Neural progenitor cell (in vitro differentiated cells): ENCODE data around the gene CLEC3B. TPM values are rescaled to one million over a fixed set of nuclear protein-coding genes. Genes with fewer than 3 reads are reported as not detected.

Source experiments
- DNase-seq: peaks from one replicate; pipeline ENCODE4 v3.0.0-alpha.2; 2016; ENCODE audit warnings: low spot score
- H2AFZ ChIP-seq: fragments of 200-600 bp; sonication (generic); replicated peaks from 2 replicates; pipeline ENCODE4 v1.6.1; 2016; ENCODE audit warnings: antibody characterized with exemption
- H3F3A ChIP-seq: fragments of 200-600 bp; sonication (generic); 2 replicates; pipeline ENCODE4 v1.6.1; 2016; ENCODE audit warnings: antibody characterized with exemption, low read depth
- H3K27ac ChIP-seq: fragments of 200-600 bp; sonication (generic); 2 replicates; pipeline ENCODE4 v1.5.1; 2016; ENCODE audit warnings: mild to moderate bottlenecking
- H3K27me3 ChIP-seq: fragments of 200-600 bp; sonication (generic); 2 replicates; pipeline ENCODE4 v1.6.1; 2016; ENCODE audit warnings: mild to moderate bottlenecking, moderate library complexity
- H3K36me3 ChIP-seq: fragments of 200-600 bp; sonication (generic); 2 replicates; pipeline ENCODE4 v1.5.1; 2016
- H3K4me1 ChIP-seq: fragments of 200-600 bp; sonication (generic); 2 replicates; pipeline ENCODE4 v1.6.1; 2016; ENCODE audit warnings: mixed run types
- H3K4me2 ChIP-seq: fragments of 200-600 bp; sonication (generic); 2 replicates; pipeline ENCODE4 v1.6.1; 2016
- H3K4me3 ChIP-seq: fragments of 200-600 bp; sonication (generic); 2 replicates; pipeline ENCODE4 v1.5.1; 2016
- H3K79me2 ChIP-seq: fragments of 200-600 bp; sonication (generic); 2 replicates; pipeline ENCODE4 v1.6.1; 2016; ENCODE audit warnings: low read depth
- H3K9ac ChIP-seq: fragments of 200-600 bp; sonication (generic); 2 replicates; pipeline ENCODE4 v1.6.1; 2016
- H3K9me3 ChIP-seq: fragments of 200-600 bp; sonication (generic); 2 replicates; pipeline ENCODE4 v1.5.1; 2016; ENCODE audit warnings: low read depth
- H4K20me1 ChIP-seq: fragments of 200-600 bp; sonication (generic); 2 replicates; pipeline ENCODE4 v1.6.1; 2016; ENCODE audit warnings: low read depth
- H3K27ac Mint-ChIP-seq: 3 replicates; pipeline ENCODE4 v1.8.0; 2021; ENCODE audit warnings: mixed read lengths
- H3K27me3 Mint-ChIP-seq: 2 replicates; pipeline ENCODE4 v1.8.0; 2022; ENCODE audit warnings: low read depth, mild to moderate bottlenecking, inconsistent platforms, moderate library complexity, mixed read lengths; ENCODE audit not compliant: insufficient read depth
- H3K36me3 Mint-ChIP-seq: 3 replicates; pipeline ENCODE4 v1.8.0; 2021; ENCODE audit warnings: mixed read lengths
- H3K4me1 Mint-ChIP-seq: 3 replicates; pipeline ENCODE4 v1.8.0; 2021; ENCODE audit warnings: mixed read lengths
- H3K4me3 Mint-ChIP-seq: 3 replicates; pipeline ENCODE4 v1.8.0; 2021; ENCODE audit warnings: mild to moderate bottlenecking, moderate library complexity, mixed read lengths
- H3K9me3 Mint-ChIP-seq: 3 replicates; pipeline ENCODE4 v1.8.0; 2020; ENCODE audit warnings: mixed read lengths
- CTCF ChIP-seq: fragments of 200-600 bp; sonication (generic); IDR thresholded peaks from 2 replicates; pipeline ENCODE4 v1.5.1; 2017; ENCODE audit warnings: antibody characterized with exemption, mild to moderate bottlenecking
- EZH2 ChIP-seq: fragments of 200-600 bp; sonication (generic); IDR thresholded peaks from 2 replicates; pipeline ENCODE4 v1.6.1; 2017; ENCODE audit warnings: antibody characterized with exemption, mild to moderate bottlenecking, moderate library complexity
- EZH2phosphoT487 ChIP-seq: fragments of 200-600 bp; sonication (generic); IDR thresholded peaks from 2 replicates; pipeline ENCODE4 v1.6.1; 2017; ENCODE audit warnings: antibody characterized with exemption
- total RNA-seq: library from RNA; depleted of rRNA; stranded (reverse); fragments of >200 nt; gene quantifications from 2 replicates; pipeline ENCODE4 v1.2.3, GENCODE V29; 2015; ENCODE audit warnings: low replicate concordance

CLEC3B gene
- total RNA-seq, 1 donor from 2014 or later = not detected

- TF ChIP-seq EZH2phosphoT487 (no peak), EZH2 (no peak), CTCF (no peak)
- Histone ChIP-seq H3F3A (no peaks in the 10 kb centered on the region), H3K36me3 (peaks cover 5% of the 10 kb centered on the region), H3K9me3 (no peaks in the 10 kb centered on the region), H3K9ac (no peak overlapping the region), H2AFZ (no peak overlapping the region), H4K20me1 (peaks cover 13% of the 10 kb centered on the region), H3K4me3 (no peak overlapping the region), H3K4me1 (peaks cover 6% of the 10 kb centered on the region), H3K79me2 (peaks cover 26% of the 10 kb centered on the region), H3K27me3 (no peaks in the 10 kb centered on the region), H3K27ac (no peak overlapping the region), H3K4me2 (no peak overlapping the region)
- Mint-ChIP-seq H3K36me3 (peaks cover 15% of the 10 kb centered on the region), H3K4me3 (no peak overlapping the region), H3K27me3 (no peaks in the 10 kb centered on the region), H3K4me1 (peaks cover 17% of the 10 kb centered on the region), H3K9me3 (no peaks in the 10 kb centered on the region), H3K27ac (peak overlapping the region; percentile 87)
- no peak for DNase-seq
Observed at GRCh38 chr3:44995142-44995770, 30.8 kb upstream of the CLEC3B start.

GRCh38 chr3:44996556-44996969 is 29.5 kb upstream of the CLEC3B start:
- no peak overlapping the region for H3K4me2 ChIP-seq
- H3K27ac ChIP-seq = no peak overlapping the region
- Mint-ChIP-seq H3K27ac (no peak overlapping the region), H3K9me3 (no peaks in the 10 kb centered on the region), H3K4me1 (peaks cover 17% of the 10 kb centered on the region), H3K4me3 (no peak overlapping the region), H3K36me3 (peaks cover 22% of the 10 kb centered on the region), H3K27me3 (no peaks in the 10 kb centered on the region)
- peaks cover 5% of the 10 kb centered on the region for H3K36me3 ChIP-seq
- H3K9me3 ChIP-seq = no peaks in the 10 kb centered on the region
- H3K4me3 ChIP-seq = no peak overlapping the region
- no peak overlapping the region for H2AFZ ChIP-seq
- no peak overlapping the region for H3K9ac ChIP-seq
- no peaks in the 10 kb centered on the region for H3F3A ChIP-seq
- no peak for TF ChIP-seq EZH2phosphoT487
- TF ChIP-seq CTCF = no peak
- no peak for TF ChIP-seq EZH2
- H3K27me3 ChIP-seq = no peaks in the 10 kb centered on the region
- H3K4me1 ChIP-seq = peaks cover 6% of the 10 kb centered on the region
- H3K79me2 ChIP-seq = peaks cover 26% of the 10 kb centered on the region
- DNase-seq = no peak
- H4K20me1 ChIP-seq = peaks cover 13% of the 10 kb centered on the region

GRCh38 chr3:44999782-45000181 is 26.3 kb upstream of the CLEC3B start:
- peaks cover 2% of the 10 kb centered on the region for H3K9me3 ChIP-seq
- peaks cover 15% of the 10 kb centered on the region for H3K36me3 ChIP-seq
- no peak overlapping the region for H2AFZ ChIP-seq
- Mint-ChIP-seq H3K27ac (no peak overlapping the region), H3K36me3 (peaks cover 34% of the 10 kb centered on the region), H3K4me3 (no peak overlapping the region), H3K9me3 (peaks cover 6% of the 10 kb centered on the region), H3K27me3 (no peaks in the 10 kb centered on the region), H3K4me1 (peaks cover 7% of the 10 kb centered on the region)
- H3K79me2 ChIP-seq = peaks cover 2% of the 10 kb centered on the region
- H4K20me1 ChIP-seq = peaks cover 8% of the 10 kb centered on the region
- no peak for DNase-seq
- H3K27ac ChIP-seq = no peak overlapping the region
- H3K4me3 ChIP-seq = no peak overlapping the region
- TF ChIP-seq EZH2phosphoT487 (no peak), CTCF (no peak), EZH2 (no peak)
- no peaks in the 10 kb centered on the region for H3F3A ChIP-seq
- no peak overlapping the region for H3K9ac ChIP-seq
- H3K27me3 ChIP-seq = no peaks in the 10 kb centered on the region
- H3K4me2 ChIP-seq = no peak overlapping the region
- no peaks in the 10 kb centered on the region for H3K4me1 ChIP-seq
